SK-N-SH (cell line): ENCODE data around the gene TMTC2.
"Not testable (repeated sequence)": the region's sequence is repeated elsewhere in the genome, so short reads cannot be mapped to it uniquely, and the experiment has no call there.

Experiments
- CTCF ChIP-seq: fragments of 200-600 bp; sonication (generic); IDR thresholded peaks from 2 replicates; pipeline ENCODE4 v1.6.1; 2017; ENCODE audit warnings: antibody characterized with exemption, mild to moderate bottlenecking, moderate library complexity
- EP300 ChIP-seq, 2 experiments: IDR thresholded peaks; 2 replicates each; pipeline versions ENCODE4 v1.4.0 to v1.6.1; 2012; ENCODE audit warnings: borderline replicate concordance in 1 of 2, low read depth in 1 of 2, low read length in 1 of 2
- EZH2phosphoT487 ChIP-seq: fragments of 200-600 bp; sonication (generic); IDR thresholded peaks from 2 replicates; pipeline ENCODE4 v1.6.1; 2017; ENCODE audit warnings: low read depth, mixed run types, mild to moderate bottlenecking, antibody characterized with exemption, moderate library complexity, borderline replicate concordance
- GATA2 ChIP-seq: sonication (generic); formaldehyde crosslinking; IDR thresholded peaks from 2 replicates; pipeline ENCODE4 v1.5.0; 2020; ENCODE audit warnings: mild to moderate bottlenecking, missing genetic modification reagents
- MXI1 ChIP-seq: IDR thresholded peaks from 2 replicates; pipeline ENCODE4 v1.6.1; 2012; ENCODE audit warnings: mild to moderate bottlenecking, low read depth, low read length, improper control_type of control experiment
- RAD21 ChIP-seq: IDR thresholded peaks from 2 replicates; pipeline ENCODE4 v1.6.1; 2012; ENCODE audit warnings: mild to moderate bottlenecking, low read length
- RFX5 ChIP-seq: IDR thresholded peaks from 2 replicates; pipeline ENCODE4 v1.6.1; 2012; ENCODE audit warnings: mild to moderate bottlenecking, improper control_type of control experiment, low read length
- SIN3A ChIP-seq: IDR thresholded peaks from 2 replicates; pipeline ENCODE4 v1.6.1; 2012; ENCODE audit warnings: low read depth, mild to moderate bottlenecking, low read length, moderate library complexity, borderline replicate concordance

- not testable (repeated sequence) for TF ChIP-seq RFX5; EP300 (IDR thresholded peaks at IDR 0.05; ENCODE audit: borderline replicate concordance in 1 of 2, low read depth in 1 of 2, low read length in 1 of 2); EZH2phosphoT487; CTCF; SIN3A; MXI1; GATA2 (CRISPR knock-in tag); RAD21
These were observed 118.3 kb downstream of the TMTC2 start for GRCh38 chr12:82805004-82805403.
